Mesenchymal stem cell (in vitro differentiated cells and primary cell): Measurements from ENCODE around the gene SGK2.

Experiments used
- DNase-seq: peaks from one replicate; pipeline ENCODE4 v3.0.0-alpha.2; 2013
- H2AFZ ChIP-seq: one replicate; pipeline ENCODE4 v1.6.1; 2013; ENCODE audit warnings: low read depth, mild to moderate bottlenecking, control low read depth, inconsistent platforms, low read length, moderate library complexity
- H2AK5ac ChIP-seq: 2 replicates; pipeline ENCODE4 v1.6.1; 2013; ENCODE audit warnings: low read length, moderate library complexity, mild to moderate bottlenecking, inconsistent platforms; ENCODE audit not compliant: severe bottlenecking
- H2BK120ac ChIP-seq: one replicate; pipeline ENCODE4 v1.6.1; 2013; ENCODE audit warnings: low read depth, mild to moderate bottlenecking, inconsistent platforms, low read length, moderate library complexity
- H2BK12ac ChIP-seq, 2 experiments: one replicate each; pipeline ENCODE4 v1.6.1; 2013; ENCODE audit warnings: inconsistent platforms in 2 of 2, low read length in 2 of 2, mild to moderate bottlenecking in 2 of 2, moderate library complexity in 2 of 2, control low read depth in 1 of 2
- H2BK15ac ChIP-seq: one replicate; pipeline ENCODE4 v1.6.1; 2013; ENCODE audit warnings: mild to moderate bottlenecking, low read depth, inconsistent platforms; ENCODE audit not compliant: poor library complexity, severe bottlenecking
- H2BK5ac ChIP-seq: 2 replicates; pipeline ENCODE4 v1.6.1; 2013; ENCODE audit warnings: low read depth, mild to moderate bottlenecking, low read length, control low read depth, inconsistent platforms; ENCODE audit not compliant: poor library complexity, severe bottlenecking
- H3K14ac ChIP-seq, 2 experiments: one replicate each; pipeline ENCODE4 v1.6.1; 2013; ENCODE audit warnings: inconsistent platforms in 2 of 2, low read length in 2 of 2, control low read depth in 1 of 2, mild to moderate bottlenecking in 1 of 2, moderate library complexity in 1 of 2
- H3K18ac ChIP-seq, 2 experiments: one replicate each; pipeline ENCODE4 v1.6.1; 2013; ENCODE audit warnings: inconsistent platforms in 2 of 2, low read length in 2 of 2, control low read depth in 1 of 2, low read depth in 1 of 2, mild to moderate bottlenecking in 1 of 2
- H3K23ac ChIP-seq, 2 experiments: one replicate each; pipeline ENCODE4 v1.6.1; 2013; ENCODE audit warnings: inconsistent platforms in 2 of 2, low read length in 2 of 2, mild to moderate bottlenecking in 2 of 2, moderate library complexity in 2 of 2, control low read depth in 1 of 2
- H3K27ac ChIP-seq: 2 replicates; pipeline ENCODE4 v1.5.1; 2013; ENCODE audit warnings: mild to moderate bottlenecking, moderate library complexity, low read length, control low read depth, inconsistent platforms; ENCODE audit not compliant: poor library complexity, severe bottlenecking
- H3K27me3 ChIP-seq, 2 experiments: 2 replicates each; pipeline versions ENCODE4 v1.6.1 to v1.7.0; 2013; ENCODE audit warnings: low read length in 2 of 2, mild to moderate bottlenecking in 2 of 2, moderate library complexity in 2 of 2, control low read depth in 1 of 2, inconsistent platforms in 1 of 2; ENCODE audit not compliant: control insufficient read depth in 1 of 2, insufficient read depth in 1 of 2
- H3K36me3 ChIP-seq, 2 experiments: 2 replicates each; pipeline versions ENCODE4 v1.6.1 to v1.7.0; 2013; ENCODE audit warnings: low read length in 2 of 2, control low read depth in 1 of 2, inconsistent platforms in 1 of 2, low read depth in 1 of 2, mild to moderate bottlenecking in 1 of 2; ENCODE audit not compliant: insufficient read depth in 2 of 2, control insufficient read depth in 1 of 2
- H3K4ac ChIP-seq, 2 experiments: one replicate each; pipeline ENCODE4 v1.6.1; 2013; ENCODE audit warnings: inconsistent platforms in 2 of 2, low read length in 2 of 2, mild to moderate bottlenecking in 2 of 2, moderate library complexity in 2 of 2, control low read depth in 1 of 2, low read depth in 1 of 2
- H3K4me1 ChIP-seq: 2 replicates; pipeline ENCODE4 v1.6.1; 2013; ENCODE audit warnings: low read depth, low read length, control low read depth; ENCODE audit not compliant: control insufficient read depth, insufficient read depth
- H3K4me2 ChIP-seq: 2 replicates; pipeline ENCODE4 v1.6.1; 2013; ENCODE audit warnings: low read length, mild to moderate bottlenecking, inconsistent platforms; ENCODE audit not compliant: poor library complexity, severe bottlenecking
- H3K4me3 ChIP-seq, 2 experiments: 2 replicates each; pipeline versions ENCODE4 v1.5.1 to v1.7.0; 2013; ENCODE audit warnings: low read length in 2 of 2, mild to moderate bottlenecking in 2 of 2, control low read depth in 1 of 2, low read depth in 1 of 2; ENCODE audit not compliant: insufficient read depth in 1 of 2
- H3K79me1 ChIP-seq: replicated peaks from 2 replicates; pipeline ENCODE4 v1.6.1; 2013; ENCODE audit warnings: mild to moderate bottlenecking, control low read depth, low read length, inconsistent platforms; ENCODE audit not compliant: poor library complexity, severe bottlenecking
- H3K9ac ChIP-seq: 2 replicates; pipeline ENCODE4 v1.7.0; 2013; ENCODE audit warnings: mild to moderate bottlenecking, low read length, moderate library complexity
- H3K9me3 ChIP-seq: 2 replicates; pipeline ENCODE4 v1.7.0; 2013; ENCODE audit warnings: mild to moderate bottlenecking, low read length; ENCODE audit not compliant: control insufficient read depth
- H4K8ac ChIP-seq: one replicate; pipeline ENCODE4 v1.6.1; 2013; ENCODE audit warnings: inconsistent platforms, mild to moderate bottlenecking, low read length, moderate library complexity
- H4K91ac ChIP-seq: one replicate; pipeline ENCODE4 v1.6.1; 2013; ENCODE audit warnings: mild to moderate bottlenecking, low read length, inconsistent platforms
- WGBS: methylation state at CpG from one replicate; pipeline ENCODE4 v1.1.7; 2013; ENCODE audit warnings: mixed read lengths; 5-methylcytosine and 5-hydroxymethylcytosine counted together

SGK2 gene

GRCh38 chr20:43548273-43548880, 10.4 kb upstream of the SGK2 start:
- Histone ChIP-seq H2BK15ac (no peak overlapping the region), H3K27me3 (no peaks in the 10 kb centered on the region), H2BK12ac (no peak overlapping the region), H3K4me2 (no peak overlapping the region), H3K18ac (no peak overlapping the region), H3K9ac (no peak overlapping the region), H2BK120ac (no peak overlapping the region), H4K8ac (no peak overlapping the region), H2AFZ (no peak overlapping the region), H2BK5ac (no peak overlapping the region), H2AK5ac (no peak overlapping the region), H3K36me3 (peaks cover 0 to 35% of the 10 kb centered on the region in 2 experiments), H3K79me1 (no peaks in the 10 kb centered on the region), H3K27ac (no peak overlapping the region), H3K4me3 (no peak overlapping the region), H3K14ac (no peak overlapping the region), H3K23ac (no peak overlapping the region), H4K91ac (no peak overlapping the region), H3K4ac (no peak overlapping the region), H3K4me1 (no peaks in the 10 kb centered on the region), H3K9me3 (peaks cover 5% of the 10 kb centered on the region)
- 69% methylated on average over 5 of the region's 5 CpGs for WGBS
- DNase-seq, result no peak

GRCh38 chr20:43549416-43550065, 9.3 kb upstream of the SGK2 start:
- H3K27ac ChIP-seq, result no peak overlapping the region
- peaks cover 5% of the 10 kb centered on the region for H3K9me3 ChIP-seq
- no peak overlapping the region for H4K8ac ChIP-seq
- H4K91ac ChIP-seq, result no peak overlapping the region
- H3K23ac ChIP-seq, result no peak overlapping the region
- H3K14ac ChIP-seq, result no peak overlapping the region
- H3K9ac ChIP-seq, result no peak overlapping the region
- no peak overlapping the region for H2AFZ ChIP-seq
- no peak overlapping the region for H2BK120ac ChIP-seq
- no peaks in the 10 kb centered on the region for H3K4me1 ChIP-seq
- whole genome bisulfite sequencing, result 90% methylated on average over 4 of the region's 4 CpGs
- H3K4ac ChIP-seq, result no peak overlapping the region
- H3K27me3 ChIP-seq, result no peaks in the 10 kb centered on the region
- H2BK12ac ChIP-seq, result no peak overlapping the region
- no peaks in the 10 kb centered on the region for H3K79me1 ChIP-seq
- no peak overlapping the region for H3K4me2 ChIP-seq
- no peak overlapping the region for H2BK5ac ChIP-seq
- no peak overlapping the region for H2BK15ac ChIP-seq
- DNase-seq, result no peak
- no peak overlapping the region for H2AK5ac ChIP-seq
- no peak overlapping the region for H3K4me3 ChIP-seq
- H3K36me3 ChIP-seq, result peaks cover 0 to 30% of the 10 kb centered on the region in 2 experiments
- H3K18ac ChIP-seq, result no peak overlapping the region

- Histone ChIP-seq H3K9me3 (peaks cover 5% of the 10 kb centered on the region), H3K4me3 (no peak overlapping the region), H3K27me3 (no peaks in the 10 kb centered on the region), H3K27ac (no peak overlapping the region), H3K4me1 (no peaks in the 10 kb centered on the region), H3K4me2 (no peak overlapping the region), H2AK5ac (no peak overlapping the region), H2AFZ (no peak overlapping the region), H3K36me3 (peaks cover 0 to 23% of the 10 kb centered on the region in 2 experiments), H2BK120ac (no peak overlapping the region), H3K79me1 (no peaks in the 10 kb centered on the region), H3K4ac (no peak overlapping the region), H3K14ac (peak overlapping the region in 1 of 2 experiments; percentile 60), H3K18ac (no peak overlapping the region), H4K8ac (no peak overlapping the region), H4K91ac (no peak overlapping the region), H2BK12ac (no peak overlapping the region), H3K23ac (no peak overlapping the region), H2BK15ac (no peak overlapping the region), H3K9ac (no peak overlapping the region), H2BK5ac (no peak overlapping the region)
- DNase-seq, result no peak
- WGBS, result 83% methylated on average over 2 of the region's 2 CpGs
Measured at GRCh38 chr20:43550456-43550855, 8.4 kb upstream of the SGK2 start.

GRCh38 chr20:43554369-43554768, 4.5 kb upstream of the SGK2 start:
- Histone ChIP-seq H3K27ac (no peak overlapping the region), H3K18ac (no peak overlapping the region), H3K23ac (no peak overlapping the region), H4K8ac (no peak overlapping the region), H3K9ac (no peak overlapping the region), H3K4me3 (no peak overlapping the region), H3K9me3 (no peaks in the 10 kb centered on the region), H3K79me1 (peaks cover under 1% of the 10 kb centered on the region), H2BK120ac (no peak overlapping the region), H2AFZ (no peak overlapping the region), H2BK15ac (no peak overlapping the region), H3K27me3 (no peaks in the 10 kb centered on the region), H3K4me2 (no peak overlapping the region), H3K14ac (no peak overlapping the region), H3K36me3 (peaks cover 0 to 2% of the 10 kb centered on the region in 2 experiments), H2BK12ac (no peak overlapping the region), H4K91ac (no peak overlapping the region), H3K4me1 (peaks cover 20% of the 10 kb centered on the region), H3K4ac (no peak overlapping the region), H2BK5ac (no peak overlapping the region), H2AK5ac (no peak overlapping the region)
- DNase-seq, result no peak
- WGBS, result 87% methylated on average over 3 of the region's 3 CpGs
